HepG2 (cell line): ENCODE results near the gene YY1. TPM values are rescaled to one million over a fixed set of nuclear protein-coding genes. Genes with fewer than 3 reads are reported as not detected.

Experiments used
- FLYWCH1 ChIP-seq: sonication (generic); formaldehyde crosslinking; IDR thresholded peaks from 2 replicates; pipeline ENCODE4 v1.8.1; 2023; ENCODE audit warnings: mild to moderate bottlenecking, missing genetic modification reagents
- GABPB1 ChIP-seq: IDR thresholded peaks from 2 replicates; pipeline ENCODE4 v1.6.1; 2016; ENCODE audit warnings: mild to moderate bottlenecking, missing genetic modification reagents, moderate library complexity, missing compliant biosample characterization
- IRF2 ChIP-seq: IDR thresholded peaks from 2 replicates; pipeline ENCODE4 v1.6.1; 2018; ENCODE audit warnings: missing genetic modification reagents, missing compliant biosample characterization
- MAFF ChIP-seq: IDR thresholded peaks from 2 replicates; pipeline ENCODE4 v1.6.1; 2011; ENCODE audit warnings: low read depth, low read length, improper control_type of control experiment
- PHF21A ChIP-seq: sonication (generic); formaldehyde crosslinking; IDR thresholded peaks from 2 replicates; pipeline ENCODE4 v1.5.0; 2020; ENCODE audit warnings: mild to moderate bottlenecking, missing genetic modification reagents
- SMARCC2 ChIP-seq: fragments of 450-650 bp; IDR thresholded peaks from 2 replicates; pipeline ENCODE4 v1.6.1; 2017; ENCODE audit warnings: antibody characterized with exemption, mild to moderate bottlenecking
- SRSF1 ChIP-seq: fragments of 200-400 bp; formaldehyde crosslinking; optimal IDR thresholded peaks from 2 replicates; pipeline ENCODE3; 2017; ENCODE audit warnings: mild to moderate bottlenecking, low read depth, low read length, moderate library complexity
- TARDBP ChIP-seq: sonication (generic); formaldehyde crosslinking; IDR thresholded peaks from 2 replicates; pipeline ENCODE4 v1.8.0; 2022; ENCODE audit warnings: mild to moderate bottlenecking, missing genetic modification reagents
- TFDP1 ChIP-seq: IDR thresholded peaks from 2 replicates; pipeline ENCODE4 v1.6.1; 2016; ENCODE audit warnings: missing compliant biosample characterization, missing genetic modification reagents, borderline replicate concordance
- ZNF207 ChIP-seq: fragments of 450-650 bp; IDR thresholded peaks from 2 replicates; pipeline ENCODE4 v1.6.1; 2016; ENCODE audit warnings: antibody characterized with exemption, borderline replicate concordance
- ZNF234 ChIP-seq: sonication (generic); formaldehyde crosslinking; conservative IDR thresholded peaks from 2 replicates; pipeline ENCODE4 v1.5.1; 2020; ENCODE audit warnings: mild to moderate bottlenecking, missing genetic modification reagents
- ZNF704 ChIP-seq: sonication (generic); formaldehyde crosslinking; IDR thresholded peaks from 2 replicates; pipeline ENCODE4 v1.8.1; 2023; ENCODE audit warnings: mild to moderate bottlenecking, inconsistent platforms, moderate library complexity, missing genetic modification reagents, borderline replicate concordance
- polyA plus RNA-seq, 8 experiments: library from polyadenylated mRNA; depleted of rRNA in 3 of 8; stranded (reverse) in 7 of 8; unstranded in 1 of 8; fragments of >200 nt; fragmentation: Illumina TruSeq in 4 of 8; extraction: Trizol in 4 of 8; gene quantifications; 2 replicates each; pipeline versions ENCODE4 v1.2.1 to v1.2.3, GENCODE V29; 2011 to 2016; ENCODE audit warnings: low read depth in 4 of 8, missing spikeins in 1 of 8, mixed read lengths in 1 of 8; ENCODE audit not compliant: insufficient read depth in 1 of 8
- total RNA-seq, 5 experiments: library from RNA; depleted of rRNA; stranded (reverse); fragments of >200 nt; fragmentation: Illumina TruSeq; extraction: Trizol; gene quantifications; 2 replicates each; pipeline ENCODE4 v1.2.3, GENCODE V29; 2016; ENCODE audit warnings: low read depth in 1 of 5
- TF ChIP-seq, protein P1 (sequence below): sonication (generic); formaldehyde crosslinking; IDR thresholded peaks from 2 replicates; pipeline ENCODE4 v1.5.0; 2020; ENCODE audit warnings: missing genetic modification reagents
- TF ChIP-seq, protein P2 (sequence below): sonication (generic); formaldehyde crosslinking; IDR thresholded peaks from 2 replicates; pipeline ENCODE4 v1.4.0; 2020; ENCODE audit warnings: missing genetic modification reagents

The YY1 gene
- total and polyA plus RNA-seq, 2 of the 13 experiments (the other 11 are each of a cell fraction or from before 2014, with no cell fraction given) = 29.4 to 68.1 TPM

DNA sequence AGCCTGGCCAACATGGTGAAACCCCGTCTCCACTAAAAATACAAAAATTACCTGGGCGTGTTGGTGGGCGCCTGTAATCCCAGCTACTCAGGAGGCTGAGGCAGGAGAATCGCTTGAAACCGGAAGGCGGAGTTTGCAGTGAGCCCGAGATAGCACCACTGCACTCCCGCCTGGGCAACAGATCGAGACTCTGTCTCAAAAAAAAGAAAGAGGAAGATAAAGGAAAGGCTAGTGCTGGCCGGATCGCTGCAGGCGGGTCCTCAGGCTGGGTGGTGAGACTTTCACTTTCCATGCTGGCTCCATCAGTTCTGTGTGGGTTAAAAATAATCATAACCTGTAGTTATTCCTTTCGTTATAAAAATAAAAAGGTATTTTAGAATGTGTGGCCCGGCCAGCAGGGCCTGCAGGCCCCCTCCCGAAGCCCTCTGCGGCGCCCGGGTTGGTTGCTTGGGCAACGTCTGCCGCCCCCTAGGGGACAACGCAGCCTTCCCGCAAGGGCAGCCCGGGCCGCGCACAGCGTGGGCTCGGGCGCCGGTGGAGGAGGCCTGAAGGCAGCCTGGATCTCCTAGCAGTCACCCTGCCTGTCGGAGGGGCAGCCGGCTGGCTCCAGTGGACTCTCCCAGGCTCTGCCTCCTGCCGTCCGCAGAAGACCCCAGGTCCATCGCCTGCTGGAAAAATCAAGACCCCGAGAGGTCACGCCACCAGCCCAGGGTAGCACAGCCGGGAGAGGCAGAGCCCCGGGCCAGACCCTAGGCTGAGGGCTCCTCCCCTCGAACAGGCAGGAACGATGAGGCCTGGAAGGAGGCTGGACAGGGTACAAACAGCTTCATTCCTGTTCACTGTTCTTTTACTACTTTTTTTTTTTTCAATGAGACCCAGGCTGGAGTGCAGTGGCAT is 79.2 kb downstream of the YY1 start (continued):
- no peak for TF ChIP-seq IRF2 (CRISPR knock-in tag)
- TF ChIP-seq SRSF1 = peak; percentile 35
- TF ChIP-seq, protein P1, sequence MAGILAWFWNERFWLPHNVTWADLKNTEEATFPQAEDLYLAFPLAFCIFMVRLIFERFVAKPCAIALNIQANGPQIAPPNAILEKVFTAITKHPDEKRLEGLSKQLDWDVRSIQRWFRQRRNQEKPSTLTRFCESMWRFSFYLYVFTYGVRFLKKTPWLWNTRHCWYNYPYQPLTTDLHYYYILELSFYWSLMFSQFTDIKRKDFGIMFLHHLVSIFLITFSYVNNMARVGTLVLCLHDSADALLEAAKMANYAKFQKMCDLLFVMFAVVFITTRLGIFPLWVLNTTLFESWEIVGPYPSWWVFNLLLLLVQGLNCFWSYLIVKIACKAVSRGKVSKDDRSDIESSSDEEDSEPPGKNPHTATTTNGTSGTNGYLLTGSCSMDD (CRISPR knock-in tag) = no peak
- no peak for TF ChIP-seq FLYWCH1 (CRISPR knock-in tag)
- no peak for TF ChIP-seq ZNF704 (CRISPR knock-in tag)
- no peak for TF ChIP-seq PHF21A (CRISPR knock-in tag)
- no peak for TF ChIP-seq SMARCC2
- TF ChIP-seq, protein P2, sequence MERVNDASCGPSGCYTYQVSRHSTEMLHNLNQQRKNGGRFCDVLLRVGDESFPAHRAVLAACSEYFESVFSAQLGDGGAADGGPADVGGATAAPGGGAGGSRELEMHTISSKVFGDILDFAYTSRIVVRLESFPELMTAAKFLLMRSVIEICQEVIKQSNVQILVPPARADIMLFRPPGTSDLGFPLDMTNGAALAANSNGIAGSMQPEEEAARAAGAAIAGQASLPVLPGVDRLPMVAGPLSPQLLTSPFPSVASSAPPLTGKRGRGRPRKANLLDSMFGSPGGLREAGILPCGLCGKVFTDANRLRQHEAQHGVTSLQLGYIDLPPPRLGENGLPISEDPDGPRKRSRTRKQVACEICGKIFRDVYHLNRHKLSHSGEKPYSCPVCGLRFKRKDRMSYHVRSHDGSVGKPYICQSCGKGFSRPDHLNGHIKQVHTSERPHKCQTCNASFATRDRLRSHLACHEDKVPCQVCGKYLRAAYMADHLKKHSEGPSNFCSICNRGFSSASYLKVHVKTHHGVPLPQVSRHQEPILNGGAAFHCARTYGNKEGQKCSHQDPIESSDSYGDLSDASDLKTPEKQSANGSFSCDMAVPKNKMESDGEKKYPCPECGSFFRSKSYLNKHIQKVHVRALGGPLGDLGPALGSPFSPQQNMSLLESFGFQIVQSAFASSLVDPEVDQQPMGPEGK = peak; percentile 47; the same call in 1 of the 2 replicates
- TF ChIP-seq TARDBP (CRISPR knock-in tag) = no peak
- no peak for TF ChIP-seq ZNF234 (CRISPR knock-in tag)
- no peak for TF ChIP-seq TFDP1 (CRISPR knock-in tag)
- TF ChIP-seq ZNF207 = no peak
- TF ChIP-seq MAFF = no peak
- TF ChIP-seq GABPB1 = peak; percentile 35; the same call in 1 of the 2 replicates
